GM12878 (cell line): ENCODE results near the gene SLC38A3. TPM values are rescaled to one million over a fixed set of nuclear protein-coding genes. Genes with fewer than 3 reads are reported as not detected.

Experiments used
- DPF2 ChIP-seq: fragments of 450-650 bp; IDR thresholded peaks from 2 replicates; pipeline ENCODE4 v1.6.1; 2017; ENCODE audit warnings: mild to moderate bottlenecking
- MLLT1 ChIP-seq: fragments of 450-650 bp; IDR thresholded peaks from 2 replicates; pipeline ENCODE4 v1.6.1; 2016; ENCODE audit warnings: mild to moderate bottlenecking
- MYB ChIP-seq: fragments of 150-350 bp; IDR thresholded peaks from 2 replicates; pipeline ENCODE4 v1.6.1; 2014; ENCODE audit warnings: mild to moderate bottlenecking, low read depth, low read length, borderline replicate concordance
- POLR2A ChIP-seq: IDR thresholded peaks from 2 replicates; pipeline ENCODE4 v1.6.1; 2011; ENCODE audit warnings: low read depth, mild to moderate bottlenecking, low read length
- SRF ChIP-seq, 2 experiments: IDR thresholded peaks; 2 replicates each; pipeline ENCODE4 v1.6.1; 2011; ENCODE audit warnings: low read depth in 2 of 2, low read length in 2 of 2, mild to moderate bottlenecking in 1 of 2, moderate library complexity in 1 of 2
- USF2 ChIP-seq: IDR thresholded peaks from 2 replicates; pipeline ENCODE4 v1.6.1; 2011; ENCODE audit warnings: low read depth, low read length, improper control_type of control experiment, borderline replicate concordance
- polyA plus RNA-seq, 11 experiments: library from polyadenylated mRNA; depleted of rRNA in 4 of 11; unstranded in 6 of 11; stranded (reverse) in 5 of 11; fragments of >200 nt; fragmentation: Nextera tagmentation in 4 of 11; fragmentation: Illumina TruSeq in 1 of 11; extraction: Ambion mirVana in 4 of 11; extraction: Trizol in 1 of 11; gene quantifications; 1 replicate in 1 of 11; 2 replicates in 10 of 11; pipeline versions ENCODE4 v1.2.1 to v1.2.3, GENCODE V29; 2011 to 2016; ENCODE audit warnings: inconsistent platforms in 2 of 11, missing spikeins in 2 of 11, low read depth in 1 of 11
- total RNA-seq, 4 experiments: library from RNA; depleted of rRNA in 3 of 4; stranded (reverse); fragments of >200 nt in 3 of 4; fragmentation: Illumina TruSeq in 1 of 4; extraction: Trizol in 1 of 4; gene quantifications; 2 replicates each; pipeline versions ENCODE4 v1.2.1 to v1.2.3, GENCODE V29; 2013 to 2021
- TF ChIP-seq, protein P1 (sequence below): fragments of 450-650 bp; IDR thresholded peaks from 2 replicates; pipeline ENCODE4 v1.6.1; 2018; ENCODE audit warnings: mild to moderate bottlenecking, low read depth, moderate library complexity; ENCODE audit not compliant: partially characterized antibody

Gene SLC38A3
- total and polyA plus RNA-seq, 10 of the 15 experiments (the other 5 are each of a cell fraction or from before 2014, with no cell fraction given): 0.14 TPM; not detected in 9

GRCh38 chr3:50184242-50184978 is 20.7 kb upstream of the SLC38A3 start (continued):
- TF ChIP-seq, protein P1, sequence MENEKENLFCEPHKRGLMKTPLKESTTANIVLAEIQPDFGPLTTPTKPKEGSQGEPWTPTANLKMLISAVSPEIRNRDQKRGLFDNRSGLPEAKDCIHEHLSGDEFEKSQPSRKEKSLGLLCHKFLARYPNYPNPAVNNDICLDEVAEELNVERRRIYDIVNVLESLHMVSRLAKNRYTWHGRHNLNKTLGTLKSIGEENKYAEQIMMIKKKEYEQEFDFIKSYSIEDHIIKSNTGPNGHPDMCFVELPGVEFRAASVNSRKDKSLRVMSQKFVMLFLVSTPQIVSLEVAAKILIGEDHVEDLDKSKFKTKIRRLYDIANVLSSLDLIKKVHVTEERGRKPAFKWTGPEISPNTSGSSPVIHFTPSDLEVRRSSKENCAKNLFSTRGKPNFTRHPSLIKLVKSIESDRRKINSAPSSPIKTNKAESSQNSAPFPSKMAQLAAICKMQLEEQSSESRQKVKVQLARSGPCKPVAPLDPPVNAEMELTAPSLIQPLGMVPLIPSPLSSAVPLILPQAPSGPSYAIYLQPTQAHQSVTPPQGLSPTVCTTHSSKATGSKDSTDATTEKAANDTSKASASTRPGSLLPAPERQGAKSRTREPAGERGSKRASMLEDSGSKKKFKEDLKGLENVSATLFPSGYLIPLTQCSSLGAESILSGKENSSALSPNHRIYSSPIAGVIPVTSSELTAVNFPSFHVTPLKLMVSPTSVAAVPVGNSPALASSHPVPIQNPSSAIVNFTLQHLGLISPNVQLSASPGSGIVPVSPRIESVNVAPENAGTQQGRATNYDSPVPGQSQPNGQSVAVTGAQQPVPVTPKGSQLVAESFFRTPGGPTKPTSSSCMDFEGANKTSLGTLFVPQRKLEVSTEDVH: no peak
- TF ChIP-seq POLR2A (no peak), DPF2 (no peak), SRF (IDR thresholded peaks at IDR 0.05; ENCODE audit: low read depth in 2 of 2, low read length in 2 of 2) (no peak), USF2 (no peak), MYB (no peak), MLLT1 (no peak)
- TF ChIP-seq, all 136 proteins: peak for 0
